Measurements from ENCODE around the gene DSCAM.

DNA sequence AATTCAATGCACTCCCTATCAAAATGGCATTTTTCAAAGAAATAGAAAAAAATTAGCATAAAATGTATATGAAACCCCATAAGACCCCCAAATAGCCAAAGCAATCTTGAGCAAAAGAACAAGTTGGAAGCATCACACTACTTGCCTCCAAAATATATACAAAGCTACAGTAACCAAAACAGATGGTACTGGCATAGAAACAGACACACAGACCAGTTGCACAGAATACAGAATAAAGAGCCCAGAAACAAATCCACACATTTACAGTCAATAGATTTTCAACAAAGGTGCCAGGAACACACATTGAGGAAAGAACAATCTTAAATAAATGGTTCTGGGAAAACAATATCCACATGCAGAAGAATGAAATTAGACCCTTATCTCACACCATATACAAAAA, 350.8 kb downstream of the DSCAM start:
- TF ChIP-seq, protein P1, sequence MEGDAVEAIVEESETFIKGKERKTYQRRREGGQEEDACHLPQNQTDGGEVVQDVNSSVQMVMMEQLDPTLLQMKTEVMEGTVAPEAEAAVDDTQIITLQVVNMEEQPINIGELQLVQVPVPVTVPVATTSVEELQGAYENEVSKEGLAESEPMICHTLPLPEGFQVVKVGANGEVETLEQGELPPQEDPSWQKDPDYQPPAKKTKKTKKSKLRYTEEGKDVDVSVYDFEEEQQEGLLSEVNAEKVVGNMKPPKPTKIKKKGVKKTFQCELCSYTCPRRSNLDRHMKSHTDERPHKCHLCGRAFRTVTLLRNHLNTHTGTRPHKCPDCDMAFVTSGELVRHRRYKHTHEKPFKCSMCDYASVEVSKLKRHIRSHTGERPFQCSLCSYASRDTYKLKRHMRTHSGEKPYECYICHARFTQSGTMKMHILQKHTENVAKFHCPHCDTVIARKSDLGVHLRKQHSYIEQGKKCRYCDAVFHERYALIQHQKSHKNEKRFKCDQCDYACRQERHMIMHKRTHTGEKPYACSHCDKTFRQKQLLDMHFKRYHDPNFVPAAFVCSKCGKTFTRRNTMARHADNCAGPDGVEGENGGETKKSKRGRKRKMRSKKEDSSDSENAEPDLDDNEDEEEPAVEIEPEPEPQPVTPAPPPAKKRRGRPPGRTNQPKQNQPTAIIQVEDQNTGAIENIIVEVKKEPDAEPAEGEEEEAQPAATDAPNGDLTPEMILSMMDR (IDR thresholded peaks at IDR 0.05): no peak
- TF ChIP-seq POLR2A (IDR thresholded peaks at IDR 0.05): no peak
